Mesenchymal stem cell (in vitro differentiated cells and primary cell): ENCODE measurements around the gene SETD3.

Experiments
- DNase-seq: peaks from one replicate; pipeline ENCODE4 v3.0.0-alpha.2; 2013
- H2AFZ ChIP-seq: one replicate; pipeline ENCODE4 v1.6.1; 2013; ENCODE audit warnings: low read depth, mild to moderate bottlenecking, control low read depth, inconsistent platforms, low read length, moderate library complexity
- H2AK5ac ChIP-seq: 2 replicates; pipeline ENCODE4 v1.6.1; 2013; ENCODE audit warnings: low read length, moderate library complexity, mild to moderate bottlenecking, inconsistent platforms; ENCODE audit not compliant: severe bottlenecking
- H2BK120ac ChIP-seq: one replicate; pipeline ENCODE4 v1.6.1; 2013; ENCODE audit warnings: low read depth, mild to moderate bottlenecking, inconsistent platforms, low read length, moderate library complexity
- H2BK12ac ChIP-seq, 2 experiments: one replicate each; pipeline ENCODE4 v1.6.1; 2013; ENCODE audit warnings: inconsistent platforms in 2 of 2, low read length in 2 of 2, mild to moderate bottlenecking in 2 of 2, moderate library complexity in 2 of 2, control low read depth in 1 of 2
- H2BK15ac ChIP-seq: one replicate; pipeline ENCODE4 v1.6.1; 2013; ENCODE audit warnings: mild to moderate bottlenecking, low read depth, inconsistent platforms; ENCODE audit not compliant: poor library complexity, severe bottlenecking
- H2BK5ac ChIP-seq: 2 replicates; pipeline ENCODE4 v1.6.1; 2013; ENCODE audit warnings: low read depth, mild to moderate bottlenecking, low read length, control low read depth, inconsistent platforms; ENCODE audit not compliant: poor library complexity, severe bottlenecking
- H3K14ac ChIP-seq, 2 experiments: one replicate each; pipeline ENCODE4 v1.6.1; 2013; ENCODE audit warnings: inconsistent platforms in 2 of 2, low read length in 2 of 2, control low read depth in 1 of 2, mild to moderate bottlenecking in 1 of 2, moderate library complexity in 1 of 2
- H3K18ac ChIP-seq, 2 experiments: one replicate each; pipeline ENCODE4 v1.6.1; 2013; ENCODE audit warnings: inconsistent platforms in 2 of 2, low read length in 2 of 2, control low read depth in 1 of 2, low read depth in 1 of 2, mild to moderate bottlenecking in 1 of 2
- H3K23ac ChIP-seq, 2 experiments: one replicate each; pipeline ENCODE4 v1.6.1; 2013; ENCODE audit warnings: inconsistent platforms in 2 of 2, low read length in 2 of 2, mild to moderate bottlenecking in 2 of 2, moderate library complexity in 2 of 2, control low read depth in 1 of 2
- H3K27ac ChIP-seq: 2 replicates; pipeline ENCODE4 v1.5.1; 2013; ENCODE audit warnings: mild to moderate bottlenecking, moderate library complexity, low read length, control low read depth, inconsistent platforms; ENCODE audit not compliant: poor library complexity, severe bottlenecking
- H3K27me3 ChIP-seq, 2 experiments: 2 replicates each; pipeline versions ENCODE4 v1.6.1 to v1.7.0; 2013; ENCODE audit warnings: low read length in 2 of 2, mild to moderate bottlenecking in 2 of 2, moderate library complexity in 2 of 2, control low read depth in 1 of 2, inconsistent platforms in 1 of 2; ENCODE audit not compliant: control insufficient read depth in 1 of 2, insufficient read depth in 1 of 2
- H3K36me3 ChIP-seq, 2 experiments: 2 replicates each; pipeline versions ENCODE4 v1.6.1 to v1.7.0; 2013; ENCODE audit warnings: low read length in 2 of 2, control low read depth in 1 of 2, inconsistent platforms in 1 of 2, low read depth in 1 of 2, mild to moderate bottlenecking in 1 of 2; ENCODE audit not compliant: insufficient read depth in 2 of 2, control insufficient read depth in 1 of 2
- H3K4ac ChIP-seq, 2 experiments: one replicate each; pipeline ENCODE4 v1.6.1; 2013; ENCODE audit warnings: inconsistent platforms in 2 of 2, low read length in 2 of 2, mild to moderate bottlenecking in 2 of 2, moderate library complexity in 2 of 2, control low read depth in 1 of 2, low read depth in 1 of 2
- H3K4me1 ChIP-seq: 2 replicates; pipeline ENCODE4 v1.6.1; 2013; ENCODE audit warnings: low read depth, low read length, control low read depth; ENCODE audit not compliant: control insufficient read depth, insufficient read depth
- H3K4me2 ChIP-seq: 2 replicates; pipeline ENCODE4 v1.6.1; 2013; ENCODE audit warnings: low read length, mild to moderate bottlenecking, inconsistent platforms; ENCODE audit not compliant: poor library complexity, severe bottlenecking
- H3K4me3 ChIP-seq, 2 experiments: 2 replicates each; pipeline versions ENCODE4 v1.5.1 to v1.7.0; 2013; ENCODE audit warnings: low read length in 2 of 2, mild to moderate bottlenecking in 2 of 2, control low read depth in 1 of 2, low read depth in 1 of 2; ENCODE audit not compliant: insufficient read depth in 1 of 2
- H3K79me1 ChIP-seq: replicated peaks from 2 replicates; pipeline ENCODE4 v1.6.1; 2013; ENCODE audit warnings: mild to moderate bottlenecking, control low read depth, low read length, inconsistent platforms; ENCODE audit not compliant: poor library complexity, severe bottlenecking
- H3K9ac ChIP-seq: 2 replicates; pipeline ENCODE4 v1.7.0; 2013; ENCODE audit warnings: mild to moderate bottlenecking, low read length, moderate library complexity
- H3K9me3 ChIP-seq: 2 replicates; pipeline ENCODE4 v1.7.0; 2013; ENCODE audit warnings: mild to moderate bottlenecking, low read length; ENCODE audit not compliant: control insufficient read depth
- H4K8ac ChIP-seq: one replicate; pipeline ENCODE4 v1.6.1; 2013; ENCODE audit warnings: inconsistent platforms, mild to moderate bottlenecking, low read length, moderate library complexity
- H4K91ac ChIP-seq: one replicate; pipeline ENCODE4 v1.6.1; 2013; ENCODE audit warnings: mild to moderate bottlenecking, low read length, inconsistent platforms
- WGBS: methylation state at CpG from one replicate; pipeline ENCODE4 v1.1.7; 2013; ENCODE audit warnings: mixed read lengths; 5-methylcytosine and 5-hydroxymethylcytosine counted together

The SETD3 gene

GRCh38 chr14:99451234-99451633 is 29.4 kb downstream of the SETD3 start:
- Histone ChIP-seq H3K27ac (no peak overlapping the region), H4K91ac (no peak overlapping the region), H2AFZ (no peak overlapping the region), H3K14ac (no peak overlapping the region), H3K9me3 (no peaks in the 10 kb centered on the region), H3K36me3 (peaks cover 26 to 68% of the 10 kb centered on the region in 2 experiments), H2BK5ac (no peak overlapping the region), H3K18ac (no peak overlapping the region), H3K4me3 (no peak overlapping the region), H3K9ac (no peak overlapping the region), H3K79me1 (peaks cover 32% of the 10 kb centered on the region), H2BK15ac (no peak overlapping the region), H2AK5ac (no peak overlapping the region), H3K4me1 (peaks cover 5% of the 10 kb centered on the region), H3K4ac (no peak overlapping the region), H3K27me3 (no peaks in the 10 kb centered on the region), H4K8ac (no peak overlapping the region), H2BK12ac (no peak overlapping the region), H3K4me2 (no peak overlapping the region), H3K23ac (no peak overlapping the region), H2BK120ac (no peak overlapping the region)
- WGBS = 95% methylated on average over 2 of the region's 5 CpGs
- no peak for DNase-seq

DNA sequence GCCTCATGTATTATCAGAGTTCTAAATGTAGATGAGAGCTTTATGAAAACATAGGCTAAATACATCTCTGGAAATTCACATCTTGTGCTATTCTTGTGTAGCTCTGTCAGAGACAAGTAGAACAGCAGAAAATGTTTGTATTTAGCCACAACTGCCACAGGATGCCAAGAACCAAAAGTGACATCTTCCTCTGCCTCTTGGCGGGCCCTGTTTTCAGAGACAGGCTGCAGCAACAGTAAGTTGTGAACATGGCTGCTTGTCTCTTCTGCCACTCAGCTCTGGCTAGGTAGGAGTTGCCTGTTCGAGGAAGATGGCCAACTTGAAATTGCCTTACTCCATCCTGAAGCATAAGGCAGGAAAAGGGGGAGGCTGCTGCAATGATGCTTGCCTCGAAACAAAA is 30.4 kb downstream of the SETD3 start:
- Histone ChIP-seq H3K23ac (no peak overlapping the region), H2AK5ac (no peak overlapping the region), H3K4me3 (no peak overlapping the region), H3K14ac (no peak overlapping the region), H3K4me1 (peaks cover 5% of the 10 kb centered on the region), H3K9me3 (no peaks in the 10 kb centered on the region), H3K4ac (no peak overlapping the region), H3K79me1 (peaks cover 35% of the 10 kb centered on the region), H3K27ac (no peak overlapping the region), H2AFZ (no peak overlapping the region), H2BK12ac (no peak overlapping the region), H2BK5ac (no peak overlapping the region), H2BK15ac (no peak overlapping the region), H3K18ac (no peak overlapping the region), H3K9ac (no peak overlapping the region), H4K91ac (no peak overlapping the region), H3K27me3 (no peaks in the 10 kb centered on the region), H3K36me3 (peaks cover 29 to 60% of the 10 kb centered on the region in 2 experiments), H2BK120ac (no peak overlapping the region), H4K8ac (no peak overlapping the region), H3K4me2 (no peak overlapping the region)
- WGBS = 100% methylated on average over 2 of the region's 3 CpGs
- DNase-seq = no peak

DNA sequence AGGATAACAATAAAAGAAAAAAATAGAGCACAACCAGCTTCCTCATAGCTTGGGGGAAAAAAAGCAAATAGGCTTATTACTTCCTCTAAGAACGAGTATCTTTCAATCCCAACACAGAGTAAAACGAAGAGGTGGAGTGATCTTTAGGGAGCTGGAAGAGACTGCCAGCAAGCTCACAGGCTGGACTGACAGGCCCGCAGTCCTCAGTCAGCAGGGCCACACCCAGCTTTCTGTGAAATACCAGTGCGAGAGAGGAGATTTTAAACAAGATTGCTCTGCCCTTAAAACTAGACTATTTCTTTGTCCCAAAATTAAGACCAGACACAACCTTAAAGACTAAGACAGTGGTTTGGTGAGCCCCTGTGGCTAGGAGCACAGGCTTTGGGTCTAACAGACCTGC is 32.9 kb downstream of the SETD3 start:
- DNase-seq = no peak
- Histone ChIP-seq H3K4ac (no peak overlapping the region), H3K4me1 (peaks cover 2% of the 10 kb centered on the region), H3K27ac (no peak overlapping the region), H2AK5ac (no peak overlapping the region), H3K36me3 (peaks cover 28 to 56% of the 10 kb centered on the region in 2 experiments), H3K14ac (no peak overlapping the region), H3K23ac (no peak overlapping the region), H3K27me3 (no peaks in the 10 kb centered on the region), H3K4me2 (no peak overlapping the region), H3K9ac (no peak overlapping the region), H3K9me3 (no peaks in the 10 kb centered on the region), H2BK12ac (no peak overlapping the region), H2BK120ac (no peak overlapping the region), H3K18ac (no peak overlapping the region), H2AFZ (no peak overlapping the region), H4K8ac (no peak overlapping the region), H2BK15ac (no peak overlapping the region), H3K4me3 (no peak overlapping the region), H3K79me1 (peaks cover 34% of the 10 kb centered on the region), H4K91ac (no peak overlapping the region), H2BK5ac (no peak overlapping the region)
- WGBS = 90% methylated on average over 4 of the region's 4 CpGs

DNA sequence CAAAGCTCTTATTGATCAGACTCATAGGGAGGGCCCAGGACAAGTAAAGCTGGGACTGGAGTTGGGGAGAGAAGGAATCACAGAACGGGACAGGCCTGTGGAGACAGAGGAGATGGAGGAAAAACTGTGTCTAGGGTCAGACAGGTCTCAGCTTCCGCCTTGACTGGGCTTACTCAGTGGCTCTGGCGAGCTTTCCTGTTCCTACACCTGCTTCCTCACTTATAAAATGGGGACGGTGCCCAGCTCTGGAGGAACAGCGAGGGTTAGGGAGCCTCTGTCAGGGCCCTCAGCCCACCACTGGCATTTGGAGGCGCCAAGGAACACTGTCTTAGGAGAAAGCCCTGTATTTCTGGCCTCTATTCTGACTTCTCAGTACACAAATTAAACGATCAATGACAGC is 34.7 kb downstream of the SETD3 start:
- H3K36me3 ChIP-seq = peaks cover 34 to 54% of the 10 kb centered on the region in 2 experiments
- H2AK5ac ChIP-seq = no peak overlapping the region
- no peak overlapping the region for H4K91ac ChIP-seq
- no peak overlapping the region for H3K23ac ChIP-seq
- no peaks in the 10 kb centered on the region for H3K4me1 ChIP-seq
- H4K8ac ChIP-seq = no peak overlapping the region
- no peaks in the 10 kb centered on the region for H3K9me3 ChIP-seq
- H3K14ac ChIP-seq = no peak overlapping the region
- H3K18ac ChIP-seq = no peak overlapping the region
- H3K4me2 ChIP-seq = no peak overlapping the region
- no peaks in the 10 kb centered on the region for H3K27me3 ChIP-seq
- peaks cover 38% of the 10 kb centered on the region for H3K79me1 ChIP-seq
- no peak overlapping the region for H3K9ac ChIP-seq
- no peak overlapping the region for H2BK12ac ChIP-seq
- no peak overlapping the region for H3K4ac ChIP-seq
- H3K4me3 ChIP-seq = no peak overlapping the region
- no peak overlapping the region for H2AFZ ChIP-seq
- H3K27ac ChIP-seq = no peak overlapping the region
- H2BK120ac ChIP-seq = no peak overlapping the region
- no peak overlapping the region for H2BK15ac ChIP-seq
- no peak overlapping the region for H2BK5ac ChIP-seq
- 97% methylated on average over 6 of the region's 7 CpGs for WGBS
- no peak for DNase-seq
